ENCODE data around the gene HECTD1. TPM values are rescaled to one million over a fixed set of nuclear protein-coding genes. Genes with fewer than 3 reads are reported as not detected.

The HECTD1 gene
- total RNA-seq, 2 donors from 2014 or later: 170 to 181 TPM

DNA sequence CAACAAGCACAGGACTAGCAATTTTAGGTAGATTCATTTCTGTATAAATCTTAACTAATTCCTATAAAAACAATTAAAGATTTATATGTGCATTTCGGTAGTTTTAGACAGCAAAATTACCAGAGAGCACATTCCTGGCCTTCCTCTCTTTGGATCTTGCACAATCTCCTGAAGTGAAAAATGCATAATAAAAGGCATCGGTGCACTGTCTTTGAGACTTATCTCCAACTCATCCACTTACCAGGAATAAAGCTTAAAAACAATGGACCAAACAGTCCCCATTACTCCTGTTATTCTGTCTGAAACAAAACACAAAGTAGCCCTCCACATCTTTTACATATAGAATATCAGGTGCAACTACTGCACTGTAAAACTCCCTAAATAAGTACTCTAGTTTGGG is 69.3 kb downstream of the HECTD1 start:
- Mint-ChIP-seq H3K4me1 (peaks cover 2% of the 10 kb centered on the region), H3K4me3 (no peak overlapping the region), H3K27ac (peak overlapping the region; percentile 75), H3K27me3 (no peaks in the 10 kb centered on the region), H3K36me3 (ENCODE audit: low read depth) (peaks cover 6% of the 10 kb centered on the region)
- ATAC-seq (no peak), DNase-seq (no peak)
- no peaks in the 10 kb centered on the region for H3K9me3 ChIP-seq (ENCODE audit: control insufficient read depth, low read length, poor library complexity, severe bottlenecking)

DNA sequence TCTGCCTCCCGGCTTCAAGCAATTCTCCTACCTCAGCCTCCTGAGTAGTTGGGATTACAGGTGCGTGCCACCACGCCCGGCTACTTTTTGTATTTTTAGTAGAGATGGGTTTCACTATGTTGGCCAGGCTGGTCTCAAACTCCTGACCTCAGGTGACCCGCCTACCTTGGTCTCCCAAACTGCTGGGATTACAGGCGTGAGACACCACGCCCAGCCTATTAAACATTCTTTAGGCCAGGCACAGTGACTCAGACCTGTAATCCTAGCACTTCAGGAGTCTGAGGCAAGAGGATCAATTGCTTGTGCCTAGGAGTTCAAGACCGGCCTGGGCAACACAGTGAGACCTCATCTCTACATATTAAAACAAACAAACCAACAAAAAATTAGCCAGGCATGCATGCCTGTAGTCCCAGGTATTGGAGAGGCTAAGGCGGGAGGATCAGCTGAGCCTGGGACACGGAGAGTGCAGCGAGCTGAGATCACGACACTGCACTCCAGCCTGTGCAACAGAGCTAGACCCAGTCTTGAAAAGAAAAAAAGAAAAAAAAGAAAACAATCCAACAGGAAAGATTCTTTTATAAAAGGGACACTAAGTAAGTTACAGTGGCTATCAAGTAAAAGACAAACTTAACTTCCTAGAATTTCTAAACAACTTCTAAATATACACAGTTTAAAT is 70.2 kb downstream of the HECTD1 start:
- Mint-ChIP-seq H3K4me1 (peaks cover 2% of the 10 kb centered on the region), H3K27me3 (no peaks in the 10 kb centered on the region), H3K4me3 (no peak overlapping the region), H3K27ac (peak overlapping the region; percentile 69), H3K36me3 (ENCODE audit: low read depth) (peaks cover 6% of the 10 kb centered on the region)
- ATAC-seq (no peak), DNase-seq (no peak)
- H3K9me3 ChIP-seq (ENCODE audit: control insufficient read depth, low read length, poor library complexity, severe bottlenecking): no peaks in the 10 kb centered on the region

DNA sequence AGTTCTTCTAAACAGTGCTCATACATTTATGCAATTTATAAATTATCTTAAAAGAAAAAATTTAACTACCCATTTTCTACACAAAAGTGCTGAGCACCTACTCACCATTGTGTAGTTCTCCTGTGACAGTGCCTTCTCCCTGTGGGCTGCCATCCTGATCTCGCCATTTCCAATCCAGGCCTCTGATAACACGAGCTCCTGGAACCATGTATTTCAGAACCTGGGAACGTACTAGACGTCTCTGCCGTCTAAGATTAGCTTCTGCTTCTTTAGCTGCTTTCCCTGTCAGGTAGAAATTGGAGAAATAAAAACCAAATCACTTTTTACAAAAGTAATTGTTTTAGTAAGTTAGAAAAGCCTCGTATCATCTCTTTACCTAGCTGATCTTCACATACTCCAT is 74.5 kb downstream of the HECTD1 start:
- Mint-ChIP-seq H3K27ac (peak overlapping the region; percentile 67), H3K36me3 (ENCODE audit: low read depth) (peaks cover 5% of the 10 kb centered on the region), H3K27me3 (no peaks in the 10 kb centered on the region), H3K4me1 (peaks cover 19% of the 10 kb centered on the region), H3K4me3 (no peak overlapping the region)
- no peak for DNase-seq
- ATAC-seq: no peak
- no peaks in the 10 kb centered on the region for H3K9me3 ChIP-seq (ENCODE audit: control insufficient read depth, low read length, poor library complexity, severe bottlenecking)

DNA sequence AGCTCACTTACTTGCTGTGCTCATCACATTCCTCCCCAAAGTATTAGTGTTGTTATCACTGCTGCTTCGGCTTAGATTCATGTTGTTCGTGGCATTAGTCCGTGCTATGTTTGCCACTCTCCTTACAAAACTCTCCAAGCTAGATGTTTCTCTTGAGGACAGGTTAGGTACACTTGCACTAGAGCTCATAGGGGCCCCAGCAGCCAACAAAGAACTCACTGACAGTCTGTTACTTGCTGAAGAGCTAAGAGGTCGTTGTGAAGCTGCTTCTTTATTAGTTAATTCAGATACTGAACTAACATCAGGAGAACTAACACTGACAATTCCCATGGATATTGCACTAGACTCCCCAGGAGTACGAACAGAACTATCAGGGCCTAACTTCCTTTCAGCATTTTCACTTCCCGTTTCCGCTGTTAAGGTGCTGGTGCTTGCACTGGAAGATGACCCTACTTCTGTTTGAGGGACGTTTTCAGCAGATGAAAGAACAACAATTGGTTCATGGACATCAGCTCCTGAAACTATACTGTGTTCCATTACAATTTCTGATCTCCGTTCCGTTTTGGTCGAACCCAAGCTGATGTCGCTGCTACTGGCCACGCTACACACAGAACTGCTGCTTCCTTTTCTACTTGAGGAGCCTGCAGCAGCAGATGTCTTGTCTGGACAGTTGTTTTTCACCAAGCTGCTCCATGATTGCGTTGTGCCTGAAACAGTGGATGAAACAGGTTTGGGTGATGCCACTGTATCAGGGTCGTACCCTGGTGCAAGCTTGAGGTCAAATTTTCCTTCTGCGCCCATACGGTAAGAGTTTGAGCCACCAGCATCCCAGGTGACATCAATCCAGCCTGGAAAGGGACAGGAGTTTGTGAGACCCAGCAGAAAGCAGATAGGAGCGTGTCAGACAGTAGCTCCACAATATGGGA is 78.7 kb downstream of the HECTD1 start:
- H3K27ac Mint-ChIP-seq: peak overlapping the region; percentile 97
- no peaks in the 10 kb centered on the region for H3K9me3 ChIP-seq (ENCODE audit: control insufficient read depth, low read length, poor library complexity, severe bottlenecking)
- peaks cover 7% of the 10 kb centered on the region for H3K36me3 Mint-ChIP-seq (ENCODE audit: low read depth)
- no peak for ATAC-seq
- H3K27me3 Mint-ChIP-seq: no peaks in the 10 kb centered on the region
- peaks cover 29% of the 10 kb centered on the region for H3K4me1 Mint-ChIP-seq
- DNase-seq: no peak
- H3K4me3 Mint-ChIP-seq: peak overlapping the region; percentile 15

DNA sequence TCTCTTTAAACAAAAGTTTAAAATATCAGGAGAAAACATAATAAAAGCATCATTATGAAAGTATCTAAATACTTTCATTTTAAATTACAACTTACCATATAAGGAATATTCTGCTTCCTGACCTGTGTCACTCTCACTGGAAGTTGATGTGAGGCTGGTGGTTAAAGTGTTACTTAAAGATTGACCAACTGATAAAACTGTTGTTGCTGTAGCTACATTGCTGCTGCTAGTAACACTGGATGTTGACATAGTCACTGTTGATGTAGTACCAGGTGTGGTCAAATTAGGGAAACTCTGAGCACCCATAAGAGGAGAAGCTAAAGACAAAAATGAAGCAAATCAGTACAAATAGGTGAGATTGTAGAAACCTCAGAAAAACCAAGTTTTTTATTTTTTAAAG is 79.9 kb downstream of the HECTD1 start:
- H3K9me3 ChIP-seq (ENCODE audit: control insufficient read depth, low read length, poor library complexity, severe bottlenecking): no peaks in the 10 kb centered on the region
- ATAC-seq (peak; percentile 89), DNase-seq (no peak)
- Mint-ChIP-seq H3K27ac (peak overlapping the region; percentile 97), H3K36me3 (ENCODE audit: low read depth) (peaks cover 10% of the 10 kb centered on the region), H3K4me1 (peaks cover 35% of the 10 kb centered on the region), H3K27me3 (no peaks in the 10 kb centered on the region), H3K4me3 (peak overlapping the region; percentile 42)

DNA sequence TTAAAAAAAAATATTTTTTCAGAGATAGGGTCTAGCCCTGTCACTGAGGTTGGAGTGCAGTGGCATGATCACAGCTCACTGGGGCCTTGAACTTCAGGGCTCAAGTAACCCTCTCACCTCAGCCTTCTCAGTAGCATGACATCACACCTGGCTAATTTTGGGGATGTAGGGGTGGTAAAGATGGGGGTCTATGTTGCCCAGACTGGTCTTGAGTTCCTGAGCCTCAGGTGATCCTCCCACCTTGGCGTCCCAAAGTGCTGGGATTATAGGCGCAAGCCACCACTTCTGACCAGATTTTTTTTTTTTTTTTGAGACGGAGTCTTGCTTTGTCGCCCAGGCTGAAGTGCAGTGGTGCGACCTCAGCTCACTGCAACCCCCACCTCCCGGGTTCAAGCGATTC is 80.9 kb downstream of the HECTD1 start:
- H3K36me3 Mint-ChIP-seq (ENCODE audit: low read depth): peaks cover 10% of the 10 kb centered on the region
- DNase-seq (no peak), ATAC-seq (no peak)
- no peaks in the 10 kb centered on the region for H3K27me3 Mint-ChIP-seq
- no peak overlapping the region for H3K4me3 Mint-ChIP-seq
- H3K27ac Mint-ChIP-seq: peak overlapping the region; percentile 97
- peaks cover 36% of the 10 kb centered on the region for H3K4me1 Mint-ChIP-seq
- H3K9me3 ChIP-seq (ENCODE audit: control insufficient read depth, low read length, poor library complexity, severe bottlenecking): no peaks in the 10 kb centered on the region

DNA sequence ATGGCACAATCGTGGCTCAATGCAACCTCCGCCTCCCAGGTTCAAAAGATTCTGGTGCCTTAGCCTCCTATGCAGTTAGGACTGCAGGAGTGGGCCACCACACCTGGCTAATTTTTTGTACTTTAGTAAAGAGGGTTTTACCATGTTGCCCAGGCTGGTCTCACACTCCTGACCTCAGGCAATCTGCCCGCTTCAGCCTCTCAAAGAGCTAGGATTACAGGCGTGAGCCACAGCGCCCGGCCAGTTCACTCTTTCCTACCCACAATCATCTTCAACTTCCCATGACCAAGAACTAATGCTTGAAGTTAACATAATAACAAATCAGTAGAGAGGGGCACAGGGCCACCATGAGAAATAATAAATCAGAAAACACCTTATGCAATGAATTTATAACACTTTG is 82.4 kb downstream of the HECTD1 start:
- ATAC-seq (no peak), DNase-seq (no peak)
- H3K4me1 Mint-ChIP-seq: peaks cover 32% of the 10 kb centered on the region
- peaks cover 8% of the 10 kb centered on the region for H3K36me3 Mint-ChIP-seq (ENCODE audit: low read depth)
- no peak overlapping the region for H3K4me3 Mint-ChIP-seq
- peak overlapping the region; percentile 94 for H3K27ac Mint-ChIP-seq
- no peaks in the 10 kb centered on the region for H3K27me3 Mint-ChIP-seq
- H3K9me3 ChIP-seq (ENCODE audit: control insufficient read depth, low read length, poor library complexity, severe bottlenecking): no peaks in the 10 kb centered on the region

DNA sequence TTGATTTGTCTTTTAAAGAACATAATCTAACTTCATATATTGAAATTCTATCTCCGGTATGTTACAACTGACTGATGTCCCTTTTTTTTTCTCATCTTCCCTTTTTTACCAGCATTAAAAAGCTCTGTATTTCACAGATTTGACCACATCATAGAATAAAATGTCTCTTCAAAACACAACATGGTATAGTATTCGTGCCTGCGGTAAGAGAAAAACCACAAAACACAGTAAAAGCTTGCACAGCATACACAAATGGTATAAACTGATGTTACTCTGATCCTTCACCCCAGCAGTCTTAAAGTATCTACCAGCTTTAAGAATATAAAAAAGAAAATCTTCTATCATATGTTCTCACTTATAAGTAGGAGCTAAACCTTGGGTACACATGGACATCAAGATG is 83.4 kb downstream of the HECTD1 start:
- Mint-ChIP-seq H3K27me3 (no peaks in the 10 kb centered on the region), H3K27ac (peak overlapping the region; percentile 94), H3K36me3 (ENCODE audit: low read depth) (peaks cover 8% of the 10 kb centered on the region), H3K4me1 (peaks cover 34% of the 10 kb centered on the region), H3K4me3 (peak overlapping the region; percentile 84)
- no peak for DNase-seq
- ATAC-seq: peak; percentile 72
- no peaks in the 10 kb centered on the region for H3K9me3 ChIP-seq (ENCODE audit: control insufficient read depth, low read length, poor library complexity, severe bottlenecking)

DNA sequence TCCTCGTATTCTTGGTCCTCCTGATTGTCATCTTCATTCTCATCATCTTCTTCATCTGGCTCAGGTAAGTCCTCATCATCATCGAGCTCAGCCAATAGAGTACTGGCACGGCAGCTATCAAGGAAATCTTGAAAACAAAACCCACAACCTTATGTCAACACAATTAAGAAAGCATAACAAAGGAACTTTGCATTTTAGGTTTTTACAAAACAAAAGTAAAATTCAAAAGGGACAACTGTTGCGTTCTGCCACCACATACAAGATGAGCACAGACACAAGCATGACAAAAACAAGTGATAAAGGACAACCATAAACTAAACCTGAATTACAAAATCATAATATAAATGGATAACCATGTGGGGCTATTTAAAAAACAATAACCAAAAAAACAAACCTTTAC is 84.7 kb downstream of the HECTD1 start:
- DNase-seq (no peak), ATAC-seq (no peak)
- no peaks in the 10 kb centered on the region for H3K9me3 ChIP-seq (ENCODE audit: control insufficient read depth, low read length, poor library complexity, severe bottlenecking)
- Mint-ChIP-seq H3K27me3 (no peaks in the 10 kb centered on the region), H3K27ac (peak overlapping the region; percentile 94), H3K4me3 (no peak overlapping the region), H3K4me1 (peaks cover 26% of the 10 kb centered on the region), H3K36me3 (ENCODE audit: low read depth) (peaks cover 10% of the 10 kb centered on the region)

DNA sequence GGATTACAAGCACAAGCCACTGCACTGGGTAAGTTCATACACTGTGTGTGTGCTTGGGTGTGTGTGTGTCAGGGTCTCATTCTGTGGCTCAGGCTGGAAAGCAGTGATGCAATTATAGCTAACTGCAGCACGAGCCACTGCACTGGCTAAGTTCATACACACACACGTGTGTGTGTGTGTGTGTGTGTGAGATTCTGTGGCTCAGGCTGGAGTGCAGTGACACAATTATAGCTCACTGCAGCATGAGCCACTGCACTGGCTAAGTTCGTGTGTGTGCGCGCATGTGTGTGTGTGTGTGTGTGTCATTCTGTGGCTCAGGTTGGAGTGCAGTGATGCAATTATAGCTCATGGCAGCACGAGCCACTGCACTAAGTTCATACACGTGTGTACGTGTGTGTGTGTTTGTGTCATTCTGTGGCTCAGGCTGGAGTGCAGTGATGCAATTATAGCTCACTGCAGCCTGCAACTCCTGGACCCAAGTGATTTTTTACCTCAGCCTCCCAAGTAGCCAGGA is 85.4 kb downstream of the HECTD1 start:
- ATAC-seq: no peak

DNA sequence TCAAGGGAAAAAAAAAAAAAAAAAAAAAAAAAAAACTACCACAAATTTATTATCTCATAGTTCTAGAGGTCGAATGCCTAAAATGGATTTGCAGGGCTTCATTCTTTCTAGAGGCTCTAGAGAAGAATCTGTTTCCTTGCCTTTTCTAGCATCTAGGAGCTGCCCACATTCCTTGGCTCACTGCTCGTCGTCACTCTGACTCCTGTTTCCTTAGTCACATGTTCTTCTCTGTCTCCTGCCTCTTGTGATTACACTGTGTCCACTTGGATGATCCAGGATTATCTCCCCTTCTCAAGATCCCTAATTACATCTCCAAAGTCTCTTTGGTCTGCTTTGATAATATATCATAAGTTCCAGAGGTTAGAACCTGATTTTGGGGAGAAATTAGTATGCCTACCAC is 88.7 kb downstream of the HECTD1 start:
- no peaks in the 10 kb centered on the region for H3K27me3 Mint-ChIP-seq
- no peaks in the 10 kb centered on the region for H3K9me3 ChIP-seq (ENCODE audit: control insufficient read depth, low read length, poor library complexity, severe bottlenecking)
- ATAC-seq: no peak
- DNase-seq: no peak
- peak overlapping the region; percentile 72 for H3K27ac Mint-ChIP-seq
- peaks cover 8% of the 10 kb centered on the region for H3K36me3 Mint-ChIP-seq (ENCODE audit: low read depth)
- H3K4me1 Mint-ChIP-seq: peaks cover 14% of the 10 kb centered on the region
- H3K4me3 Mint-ChIP-seq: no peak overlapping the region

More for the DNA sequence above, 85.4 kb downstream of the HECTD1 start:
- Mint-ChIP-seq H3K4me1 (peaks cover 23% of the 10 kb centered on the region), H3K36me3 (ENCODE audit: low read depth) (peaks cover 8% of the 10 kb centered on the region), H3K27me3 (no peaks in the 10 kb centered on the region), H3K27ac (peak overlapping the region; percentile 94), H3K4me3 (no peak overlapping the region)
- H3K9me3 ChIP-seq (ENCODE audit: control insufficient read depth, low read length, poor library complexity, severe bottlenecking): no peaks in the 10 kb centered on the region
- no peak for DNase-seq

DNA sequence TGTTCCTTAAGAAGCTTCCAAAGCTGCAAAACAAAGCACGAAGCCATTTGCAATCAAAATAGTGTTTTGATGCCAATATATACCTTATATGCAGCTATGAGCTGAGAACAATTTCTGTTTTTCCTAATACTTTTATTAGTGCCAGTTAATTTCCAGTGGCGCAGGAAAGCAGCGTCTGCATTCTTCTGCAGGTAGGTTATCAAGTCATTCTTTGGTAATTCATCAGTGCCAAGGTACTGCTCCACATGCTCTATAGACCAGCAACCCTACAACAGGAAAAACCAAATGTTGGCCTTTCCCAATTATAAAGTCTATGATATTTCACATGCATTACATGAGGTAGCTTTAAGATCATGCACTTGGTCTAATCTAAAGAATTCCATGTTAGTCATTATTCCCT is 93.8 kb downstream of the HECTD1 start:
- no peaks in the 10 kb centered on the region for H3K27me3 Mint-ChIP-seq
- no peaks in the 10 kb centered on the region for H3K4me1 Mint-ChIP-seq
- H3K9me3 ChIP-seq (ENCODE audit: control insufficient read depth, low read length, poor library complexity, severe bottlenecking): no peaks in the 10 kb centered on the region
- H3K4me3 Mint-ChIP-seq: no peak overlapping the region
- no peak for DNase-seq
- peaks cover 2% of the 10 kb centered on the region for H3K36me3 Mint-ChIP-seq (ENCODE audit: low read depth)
- no peak for ATAC-seq
- H3K27ac Mint-ChIP-seq: peak overlapping the region; percentile 32

DNA sequence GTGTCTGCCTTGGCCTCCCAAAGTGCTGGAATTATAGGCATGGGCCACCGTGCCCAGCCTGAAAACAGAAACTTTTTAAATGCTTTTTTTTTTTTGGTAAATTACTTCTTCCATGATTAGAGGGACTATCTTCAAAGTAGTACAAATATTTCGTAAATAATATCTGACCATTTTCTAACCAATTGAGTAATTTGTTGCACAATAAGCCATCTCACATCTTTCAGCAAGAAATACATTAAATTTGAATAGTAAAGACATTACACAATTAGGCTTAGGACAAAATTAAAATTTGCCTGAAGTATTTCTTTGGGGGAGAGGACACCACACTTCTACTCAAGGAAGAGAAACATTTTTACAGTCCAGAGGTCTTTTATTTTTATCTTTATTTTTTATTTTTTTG is 96.7 kb downstream of the HECTD1 start:
- Mint-ChIP-seq H3K27me3 (no peaks in the 10 kb centered on the region), H3K36me3 (ENCODE audit: low read depth) (peaks cover 2% of the 10 kb centered on the region), H3K27ac (no peak overlapping the region), H3K4me3 (no peak overlapping the region), H3K4me1 (no peaks in the 10 kb centered on the region)
- DNase-seq: no peak
- H3K9me3 ChIP-seq (ENCODE audit: control insufficient read depth, low read length, poor library complexity, severe bottlenecking): no peaks in the 10 kb centered on the region
- no peak for ATAC-seq
